H1 (cell line): ENCODE measurements around the gene MCOLN3. TPM values are rescaled to one million over a fixed set of nuclear protein-coding genes. Genes with fewer than 3 reads are reported as not detected.

Source experiments
- CTCF ChIA-PET: fragments of 300-600 bp; sonication (Branson Sonifier 250); formaldehyde crosslinking; loops from one replicate; lab custom pipeline; 2021; ENCODE audit not compliant: partially characterized antibody; lab: Charles Lee
- POLR2A ChIA-PET: fragments of 300-600 bp; sonication (Branson Sonifier 250); formaldehyde crosslinking; loops from one replicate; lab custom pipeline; 2021; ENCODE audit warnings: inconsistent platforms; ENCODE audit not compliant: partially characterized antibody; lab: Charles Lee
- DNase-seq, 2 experiments: peaks; one replicate each; pipeline versions ENCODE4 v3.0.0 to v3.0.0-alpha.2; 2010 to 2022; ENCODE audit warnings: low spot score in 2 of 2, low read depth in 1 of 2, mixed read lengths in 1 of 2
- FAIRE-seq: peaks from 2 replicates; lab custom pipeline; 2011; peaks lifted over from hg19 to GRCh38; lab: Jason Lieb, UNC
- H2AFZ ChIP-seq: 2 replicates; pipeline ENCODE4 v1.8.1; 2012; ENCODE audit warnings: low read length, inconsistent platforms
- H2AK5ac ChIP-seq: 2 replicates; pipeline ENCODE4 v1.6.1; 2013; ENCODE audit warnings: low read depth, low read length
- H2BK120ac ChIP-seq: replicated peaks from 2 replicates; pipeline ENCODE3; 2013; ENCODE audit warnings: low read depth, low read length, inconsistent platforms
- H2BK12ac ChIP-seq: 2 replicates; pipeline ENCODE4 v1.6.1; 2013; ENCODE audit warnings: low read depth, low read length
- H2BK15ac ChIP-seq: 2 replicates; pipeline ENCODE4 v1.6.1; 2013; ENCODE audit warnings: low read length
- H2BK20ac ChIP-seq: 2 replicates; pipeline ENCODE4 v1.6.1; 2013; ENCODE audit warnings: low read length
- H2BK5ac ChIP-seq: 2 replicates; pipeline ENCODE4 v1.6.1; 2013; ENCODE audit warnings: low read depth, low read length
- H3K14ac ChIP-seq: 2 replicates; pipeline ENCODE4 v1.6.1; 2013; ENCODE audit warnings: inconsistent platforms; ENCODE audit not compliant: insufficient read length
- H3K18ac ChIP-seq: 2 replicates; pipeline ENCODE4 v1.6.1; 2013; ENCODE audit warnings: low read length; ENCODE audit errors: extremely low read depth
- H3K23ac ChIP-seq: 2 replicates; pipeline ENCODE4 v1.6.1; 2013; ENCODE audit warnings: inconsistent platforms; ENCODE audit not compliant: insufficient read length
- H3K23me2 ChIP-seq: 2 replicates; pipeline ENCODE4 v1.6.1; 2013; ENCODE audit warnings: low read depth, low read length
- H3K27ac ChIP-seq: 2 replicates; pipeline ENCODE4 v1.6.1; 2011; ENCODE audit warnings: low read depth, low read length, inconsistent platforms
- H3K27me3 ChIP-seq, 4 experiments: replicated peaks in 1 of 4; 1 replicate in 1 of 4; 2 replicates in 3 of 4; pipeline versions ENCODE4 v1.6.1 to v1.8.1; 2011 to 2013; ENCODE audit warnings: low read length in 3 of 4, mild to moderate bottlenecking in 3 of 4, inconsistent platforms in 2 of 4, mixed read lengths in 2 of 4, moderate library complexity in 1 of 4; ENCODE audit not compliant: control insufficient read depth in 3 of 4, insufficient read depth in 3 of 4; ENCODE audit errors: extremely low read depth in 1 of 4
- H3K36me3 ChIP-seq, 4 experiments: 2 replicates each; pipeline versions ENCODE4 v1.6.1 to v1.8.1; 2011 to 2013; ENCODE audit warnings: mild to moderate bottlenecking in 4 of 4, low read length in 3 of 4, moderate library complexity in 2 of 4, control low read depth in 1 of 4, inconsistent platforms in 1 of 4; ENCODE audit not compliant: insufficient read depth in 4 of 4, control insufficient read depth in 2 of 4
- H3K4ac ChIP-seq: replicated peaks from 2 replicates; pipeline ENCODE3; 2013; ENCODE audit warnings: low read length, low read depth, mixed read lengths, inconsistent platforms; ENCODE audit not compliant: insufficient read length
- H3K4me1 ChIP-seq, 4 experiments: replicated peaks in 1 of 4; 1 replicate in 1 of 4; 2 replicates in 3 of 4; pipeline versions ENCODE4 v1.6.1 to v1.8.1; 2011 to 2013; ENCODE audit warnings: low read length in 3 of 4, inconsistent platforms in 2 of 4, mixed read lengths in 1 of 4; ENCODE audit not compliant: insufficient read depth in 4 of 4, control insufficient read depth in 3 of 4
- H3K4me2 ChIP-seq, 2 experiments: 2 replicates each; pipeline versions ENCODE4 v1.6.1 to v1.8.1; 2011 to 2013; ENCODE audit warnings: low read depth in 2 of 2, low read length in 2 of 2, control low read depth in 1 of 2, inconsistent platforms in 1 of 2, mild to moderate bottlenecking in 1 of 2; ENCODE audit not compliant: insufficient read depth in 1 of 2
- H3K4me3 ChIP-seq, 4 experiments: fragments of 200-600, 300-600 bp in 1 of 4; sonication (generic), shearing (Covaris generic), sonication (Bioruptor Twin) in 1 of 4; 2 replicates each; pipeline versions ENCODE4 v1.5.1 to v1.8.1; 2011 to 2016; ENCODE audit warnings: low read length in 4 of 4, low read depth in 3 of 4, control low read depth in 2 of 4, inconsistent platforms in 2 of 4, mild to moderate bottlenecking in 2 of 4, mixed read lengths in 1 of 4, moderate library complexity in 1 of 4; ENCODE audit not compliant: insufficient read depth in 2 of 4; ENCODE audit errors: extremely low read depth in 1 of 4
- H3K56ac ChIP-seq: replicated peaks from 2 replicates; pipeline ENCODE3; 2013; ENCODE audit warnings: low read depth, mild to moderate bottlenecking, mixed read lengths, low read length, inconsistent platforms; ENCODE audit not compliant: insufficient read length
- H3K79me1 ChIP-seq: 2 replicates; pipeline ENCODE4 v1.6.1; 2013; ENCODE audit warnings: low read depth, low read length, control low read depth
- H3K79me2 ChIP-seq, 2 experiments: 2 replicates each; pipeline versions ENCODE4 v1.6.1 to v1.8.1; 2012 to 2013; ENCODE audit warnings: low read length in 2 of 2, mild to moderate bottlenecking in 2 of 2, inconsistent platforms in 1 of 2; ENCODE audit not compliant: insufficient read depth in 2 of 2, control insufficient read depth in 1 of 2
- H3K9ac ChIP-seq, 4 experiments: replicated peaks in 1 of 4; 1 replicate in 1 of 4; 2 replicates in 3 of 4; pipeline versions ENCODE4 v1.6.1 to v1.8.1; 2011 to 2013; ENCODE audit warnings: low read depth in 3 of 4, low read length in 3 of 4, control low read depth in 2 of 4, mild to moderate bottlenecking in 2 of 4, moderate library complexity in 2 of 4, inconsistent platforms in 1 of 4; ENCODE audit errors: extremely low read depth in 1 of 4
- H3K9me3 ChIP-seq, 2 experiments: 2 replicates each; pipeline versions ENCODE4 v1.6.1 to v1.8.1; 2012 to 2013; ENCODE audit warnings: mild to moderate bottlenecking in 2 of 2, moderate library complexity in 2 of 2, control low read depth in 1 of 2, inconsistent platforms in 1 of 2, low read depth in 1 of 2, low read length in 1 of 2, mixed read lengths in 1 of 2; ENCODE audit not compliant: insufficient read depth in 2 of 2
- H4K20me1 ChIP-seq, 2 experiments: replicated peaks in 1 of 2; 2 replicates each; pipeline versions ENCODE3 to v1.8.1; 2011 to 2013; ENCODE audit warnings: inconsistent platforms in 2 of 2, low read length in 2 of 2, mild to moderate bottlenecking in 1 of 2; ENCODE audit not compliant: insufficient read depth in 2 of 2, control insufficient read depth in 1 of 2
- H4K5ac ChIP-seq: 2 replicates; pipeline ENCODE4 v1.6.1; 2013; ENCODE audit warnings: low read length, low read depth, mixed read lengths, inconsistent platforms; ENCODE audit not compliant: insufficient read length
- H4K8ac ChIP-seq: 2 replicates; pipeline ENCODE4 v1.8.0; 2013; ENCODE audit warnings: mild to moderate bottlenecking, moderate library complexity, low read length, inconsistent platforms; ENCODE audit not compliant: insufficient read depth; ENCODE audit errors: extremely low read depth
- H4K91ac ChIP-seq: replicated peaks from 2 replicates; pipeline ENCODE3; 2013; ENCODE audit warnings: low read length, mixed read lengths, inconsistent platforms; ENCODE audit not compliant: insufficient read length
- ASH2L ChIP-seq: fragments of 200-600, 300-600 bp; sonication (generic); IDR thresholded peaks from one replicate; pipeline ENCODE4 v1.7.1; 2017; ENCODE audit warnings: low read length
- CHD2 ChIP-seq: IDR thresholded peaks from 2 replicates; pipeline ENCODE4 v1.6.1; 2012; ENCODE audit warnings: low read length, improper control_type of control experiment
- CREB1 ChIP-seq: IDR thresholded peaks from 2 replicates; pipeline ENCODE4 v1.6.1; 2012; ENCODE audit warnings: inconsistent platforms
- KDM4A ChIP-seq: IDR thresholded peaks from one replicate; pipeline ENCODE4 v1.7.1; 2012; ENCODE audit warnings: low read depth, mild to moderate bottlenecking, moderate library complexity, low read length, inconsistent platforms; ENCODE audit not compliant: severe bottlenecking
- PHF8 ChIP-seq: fragments of 200-600 bp; sonication (generic); conservative IDR thresholded peaks from 2 replicates; pipeline ENCODE4 v1.7.1; 2012; ENCODE audit warnings: low read depth, mild to moderate bottlenecking, inconsistent platforms, low read length, moderate library complexity
- POU5F1 ChIP-seq: IDR thresholded peaks from 2 replicates; pipeline ENCODE4 v1.6.1; 2011; ENCODE audit warnings: low read depth, mild to moderate bottlenecking, low read length, moderate library complexity
- RFX5 ChIP-seq: IDR thresholded peaks from 2 replicates; pipeline ENCODE4 v1.6.1; 2011; ENCODE audit warnings: low read depth, low read length, improper control_type of control experiment, borderline replicate concordance
- SIN3A ChIP-seq, 2 experiments: IDR thresholded peaks in 1 of 2; conservative IDR thresholded peaks in 1 of 2; 2 replicates each; pipeline ENCODE4 v1.6.1; 2011 to 2012; ENCODE audit warnings: low read length in 2 of 2, improper control_type of control experiment in 1 of 2, low read depth in 1 of 2, mild to moderate bottlenecking in 1 of 2
- SIRT6 ChIP-seq: IDR thresholded peaks from one replicate; pipeline ENCODE4 v1.7.1; 2012; ENCODE audit warnings: low read length, inconsistent platforms
- SP1 ChIP-seq: IDR thresholded peaks from 2 replicates; pipeline ENCODE4 v1.6.1; 2011; ENCODE audit warnings: low read depth, low read length
- SP2 ChIP-seq: IDR thresholded peaks from 2 replicates; pipeline ENCODE4 v1.6.1; 2012; ENCODE audit warnings: mild to moderate bottlenecking, low read length, inconsistent platforms
- WGBS, 2 experiments: shearing (Covaris generic) in 1 of 2; methylation state at CpG; one replicate each; pipeline versions ENCODE4 v1.1.6 to v1.1.7; 2013 to 2015; ENCODE audit warnings: low lambda C conversion rate in 2 of 2, mixed read lengths in 2 of 2, inconsistent platforms in 1 of 2, low coverage in 1 of 2, missing lambda C conversion rate in 1 of 2; ENCODE audit not compliant: insufficient replicate concordance in 2 of 2, insufficient coverage in 1 of 2, insufficient read length in 1 of 2; ENCODE audit errors: extremely low coverage in 1 of 2, missing lambda C conversion rate in 1 of 2; 5-methylcytosine and 5-hydroxymethylcytosine counted together
- polyA plus RNA-seq, 7 experiments: library from polyadenylated mRNA; depleted of rRNA in 3 of 7; stranded (reverse) in 5 of 7; unstranded in 2 of 7; fragments of >200 nt in 5 of 7; fragments of 200-250 nt in 2 of 7; gene quantifications; 1 replicate in 5 of 7; 2 replicates in 1 of 7; 4 replicates in 1 of 7; pipeline versions ENCODE4 v1.2.1 to v1.2.3, GENCODE V29; 2011 to 2013; ENCODE audit warnings: missing spikeins in 2 of 7, mixed read lengths in 2 of 7
- total RNA-seq: library from RNA; stranded (reverse); fragmentation: NEBNext Ultra II Directional; extraction: Animal tissue kit (Norgen Biotek cat#: 25700); gene quantifications from 2 replicates; pipeline ENCODE4 v1.2.1, GENCODE V29; 2021

Gene MCOLN3
- total and polyA plus RNA-seq, 2 of the 8 experiments (the other 6 are each of a cell fraction or from before 2014, with no cell fraction given): 3.8 to 4.9 TPM

GRCh38 chr1:85061711-85062424 is 13.6 kb upstream of the MCOLN3 start:
- peak overlapping the region; percentile 67 to 69 for H3K4me2 ChIP-seq
- no peak overlapping the region for H2BK12ac ChIP-seq
- FAIRE-seq (peak; percentile 99), DNase-seq (peak; percentile 71 to 90)
- CTCF ChIA-PET: interaction anchor here (0.7 to 2.6 kb wide), 7 partner anchors 9 to 198 kb away, joined by 3 to 8 read pairs (median 4); partner anchors contain the start of gene C1orf52
- H2BK120ac ChIP-seq: no peak overlapping the region
- no peak overlapping the region for H3K27ac ChIP-seq
- no peak overlapping the region for H2BK20ac ChIP-seq
- peaks cover 0 to 3% (median 0%) of the 10 kb centered on the region in 4 experiments; a peak in 1 of 7 replicates for H3K4me1 ChIP-seq
- no peak overlapping the region for H3K18ac ChIP-seq
- H3K14ac ChIP-seq: no peak overlapping the region
- H3K79me1 ChIP-seq: no peaks in the 10 kb centered on the region; the same call in 1 of the 2 replicates
- H3K9ac ChIP-seq: no peak overlapping the region
- H4K5ac ChIP-seq: no peak overlapping the region
- H3K23ac ChIP-seq: no peak overlapping the region
- H3K23me2 ChIP-seq: peaks cover 4% of the 10 kb centered on the region; the same call in 1 of the 2 replicates
- H4K20me1 ChIP-seq: no peaks in the 10 kb centered on the region
- H2BK5ac ChIP-seq: no peak overlapping the region
- no peak overlapping the region for H3K4ac ChIP-seq
- no peak overlapping the region for H4K8ac ChIP-seq
- H3K4me3 ChIP-seq: peak overlapping the region; percentile 53 to 64 (median 60); a peak in 7 of 8 replicates
- no peak overlapping the region for H2AK5ac ChIP-seq
- no peaks in the 10 kb centered on the region for H3K27me3 ChIP-seq
- H3K56ac ChIP-seq: no peak overlapping the region
- POLR2A ChIA-PET: interaction anchor here (1.0 to 1.4 kb wide), 2 partner anchors 9 to 13 kb away, joined by 3 to 4 read pairs; no protein-coding TSS in a partner anchor
- H2AFZ ChIP-seq: peak overlapping the region; percentile 96
- no peaks in the 10 kb centered on the region for H3K9me3 ChIP-seq
- no peaks in the 10 kb centered on the region for H3K36me3 ChIP-seq
- H3K79me2 ChIP-seq: no peaks in the 10 kb centered on the region
- 15% methylated on average over 25 of the region's 25 CpGs; no CpG with 5 or more reads in 1 of the 2 experiments for WGBS, 2 experiments
- no peak overlapping the region for H4K91ac ChIP-seq
- peak; percentile 81 to 89; a peak in 2 of 4 replicates for TF ChIP-seq SIN3A (conservative IDR thresholded peaks at IDR 0.05 in 1 of 2, IDR thresholded peaks at IDR 0.05 in 1 of 2; ENCODE audit: low read depth in 1 of 2, low read length in 2 of 2)
- 0 out of 2 replicates have a peak, but pooled peaks have one; percentile 17 for TF ChIP-seq PHF8
- no peak for TF ChIP-seq ASH2L
- no peak for TF ChIP-seq SIRT6
- peak; percentile 92 for TF ChIP-seq CHD2
- peak; percentile 63 for TF ChIP-seq KDM4A
- peak; percentile 99 for TF ChIP-seq SP1
- TF ChIP-seq POU5F1: no peak
- peak; percentile 56; the same call in 1 of the 2 replicates for TF ChIP-seq RFX5
- peak; percentile 82 for TF ChIP-seq SP2
- TF ChIP-seq CREB1: peak; percentile 92
- no peak overlapping the region for H2BK15ac ChIP-seq
